GM21423 (cell line): ENCODE data around the gene SPARC.

Experiments
- ATAC-seq: cut with Tn5 transposase; IDR thresholded peaks from one replicate; pipeline ENCODE4 v1.9.1; 2021; ENCODE audit warnings: mild to moderate bottlenecking, moderate library complexity; ENCODE audit not compliant: unreplicated experiment

Gene SPARC

GRCh38 chr5:151661968-151662732 is 24.6 kb downstream of the SPARC start:
- ATAC-seq = peak; percentile 61

- ATAC-seq = no peak
Observed at GRCh38 chr5:151660616-151661495, 25.9 kb downstream of the SPARC start.

- ATAC-seq = peak; percentile 55
Observed at GRCh38 chr5:151659001-151659754, 27.5 kb downstream of the SPARC start.

GRCh38 chr5:151657114-151657513 is 29.6 kb downstream of the SPARC start:
- no peak for ATAC-seq

GRCh38 chr5:151656311-151656710 is 30.4 kb downstream of the SPARC start:
- ATAC-seq = no peak

- ATAC-seq = peak; percentile 94
Observed at GRCh38 chr5:151651997-151652645, 34.6 kb downstream of the SPARC start.

- no peak for ATAC-seq
Observed at GRCh38 chr5:151648988-151649387, 37.7 kb downstream of the SPARC start.

- ATAC-seq = no peak
Observed at GRCh38 chr5:151648089-151648488, 38.6 kb downstream of the SPARC start.

- no peak for ATAC-seq
Observed at GRCh38 chr5:151647320-151647861, 39.3 kb downstream of the SPARC start.

GRCh38 chr5:151646334-151646733 is 40.4 kb downstream of the SPARC start:
- ATAC-seq = no peak

GRCh38 chr5:151643388-151643787 is 43.3 kb downstream of the SPARC start:
- ATAC-seq = no peak

GRCh38 chr5:151642472-151643140 is 44.1 kb downstream of the SPARC start:
- no peak for ATAC-seq

GRCh38 chr5:151638619-151639018 is 48.1 kb downstream of the SPARC start:
- no peak for ATAC-seq

- no peak for ATAC-seq
Observed at GRCh38 chr5:151637676-151638075, 49.0 kb downstream of the SPARC start.

- ATAC-seq = no peak
Observed at GRCh38 chr5:151633892-151634291, 52.8 kb downstream of the SPARC start.

GRCh38 chr5:151632941-151633340 is 53.8 kb downstream of the SPARC start:
- ATAC-seq = no peak

GRCh38 chr5:151632524-151632923 is 54.2 kb downstream of the SPARC start:
- no peak for ATAC-seq

- no peak for ATAC-seq
Observed at GRCh38 chr5:151631941-151632340, 54.8 kb downstream of the SPARC start.

- ATAC-seq = no peak
Observed at GRCh38 chr5:151630088-151630487, 56.6 kb downstream of the SPARC start.
